HG02571 (cell line): ENCODE results near the gene ITGB7.

Source experiments
- ATAC-seq: cut with Tn5 transposase; IDR thresholded peaks from one replicate; pipeline ENCODE4 v1.9.1; 2021; ENCODE audit warnings: mild to moderate bottlenecking, moderate library complexity; ENCODE audit not compliant: unreplicated experiment

Gene ITGB7

DNA sequence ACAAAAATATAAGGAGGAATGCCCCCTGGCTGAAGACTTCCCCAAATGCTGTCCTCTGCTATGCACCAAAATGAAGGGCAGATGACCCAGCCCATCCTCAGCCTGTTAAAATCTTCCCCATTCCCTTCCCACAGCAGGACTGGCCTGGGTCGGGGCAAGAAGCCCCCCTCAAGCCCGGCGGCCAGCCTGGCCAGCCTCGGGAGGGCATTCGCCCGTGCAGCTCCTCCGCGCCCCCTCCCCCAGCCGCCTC is 24.5 kb upstream of the ITGB7 start:
- no peak for ATAC-seq

DNA sequence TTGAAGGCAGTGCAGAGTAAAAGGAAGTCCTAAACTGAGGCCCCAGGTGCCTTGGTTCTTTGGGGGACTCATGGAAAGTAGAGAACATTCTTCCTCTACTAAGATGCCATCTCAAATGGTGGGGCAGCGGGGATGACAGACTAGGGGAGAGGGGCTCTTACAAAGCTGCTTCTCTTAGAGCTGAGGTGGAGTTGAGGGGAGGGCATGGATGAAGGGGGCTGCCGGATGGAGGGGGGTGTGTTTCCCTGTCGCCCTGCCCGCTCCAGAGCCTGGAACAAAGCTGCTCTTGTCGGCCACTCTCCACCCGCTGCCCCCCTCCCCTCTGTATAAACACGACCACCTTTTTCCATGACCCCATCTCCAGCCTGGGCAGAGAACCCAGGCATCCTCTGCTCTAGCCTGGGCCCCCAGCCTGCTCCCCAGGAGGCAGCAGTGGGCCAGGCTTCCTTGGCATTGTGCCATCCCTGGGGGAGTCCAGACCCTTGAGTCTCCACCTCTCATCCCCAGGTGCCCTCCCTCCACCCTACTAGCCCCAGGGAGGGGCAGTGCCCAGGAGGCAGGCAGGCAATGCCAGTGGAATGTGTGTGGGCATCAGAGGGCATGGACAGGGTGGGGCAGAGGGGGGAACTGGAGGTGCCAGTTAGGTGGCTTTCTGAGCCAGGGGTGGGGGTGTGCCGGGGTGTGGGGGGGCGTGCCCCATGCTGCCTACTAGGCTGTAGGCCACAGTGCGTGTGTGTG is 23.2 kb upstream of the ITGB7 start:
- ATAC-seq = no peak

DNA sequence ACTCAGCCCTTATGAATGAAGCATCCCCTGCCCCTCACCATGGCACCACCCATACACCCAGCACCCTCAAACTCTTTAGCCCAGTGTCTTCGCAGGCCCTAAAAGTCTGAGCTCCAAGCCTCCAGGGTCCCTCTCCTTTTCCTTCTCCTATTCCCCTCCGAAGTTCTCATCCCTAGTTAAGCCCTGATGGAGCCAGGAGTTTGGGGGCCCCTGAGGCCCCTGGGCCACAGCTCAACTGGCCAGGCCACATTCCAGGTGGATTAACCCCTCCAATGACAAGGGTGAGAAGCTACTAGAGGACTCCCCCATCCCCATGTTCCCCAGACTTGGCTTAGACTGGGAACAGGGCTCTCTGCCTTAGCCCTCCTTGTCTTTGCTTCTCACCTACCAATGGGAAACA is 22.4 kb upstream of the ITGB7 start:
- ATAC-seq = no peak

DNA sequence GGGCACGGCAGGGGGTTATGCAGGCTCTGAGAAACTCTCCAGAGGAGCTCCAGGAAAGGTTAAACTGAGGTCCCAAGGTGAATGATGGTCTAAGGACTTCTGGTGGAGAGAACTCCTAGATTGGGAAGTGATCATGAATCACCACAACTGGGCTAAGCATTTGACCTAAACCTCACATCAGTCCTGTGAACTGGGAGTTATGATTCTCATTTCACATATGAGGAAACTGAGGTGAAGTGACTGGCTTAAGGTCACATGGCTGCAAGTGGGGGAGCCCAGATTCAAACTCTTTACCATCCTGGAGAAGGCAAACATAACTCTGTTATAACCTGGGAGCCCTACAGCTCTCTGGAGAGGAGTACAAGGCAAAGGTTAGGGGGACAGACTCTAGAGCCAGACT is 20.8 kb upstream of the ITGB7 start:
- ATAC-seq = no peak

DNA sequence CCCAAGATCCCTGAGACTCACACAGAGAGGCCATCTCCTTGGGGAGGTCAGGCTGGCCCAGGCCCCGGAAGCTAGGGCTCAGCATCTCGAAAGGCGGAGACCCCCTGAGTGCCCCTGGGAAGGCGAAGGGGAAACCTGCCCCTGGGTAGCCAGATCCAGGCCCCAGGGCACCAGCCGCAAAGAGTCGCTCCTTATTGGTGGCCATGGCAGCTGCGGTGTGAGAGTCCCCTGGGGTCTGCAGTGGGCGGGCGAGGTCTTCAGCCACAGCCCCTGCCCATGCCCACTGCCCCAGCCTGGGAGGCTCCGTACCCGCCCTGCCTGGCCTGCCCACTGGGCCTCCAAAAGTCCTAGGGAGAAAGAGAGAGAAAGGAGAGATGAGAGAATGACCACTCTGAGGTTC is 20.3 kb upstream of the ITGB7 start:
- no peak for ATAC-seq

DNA sequence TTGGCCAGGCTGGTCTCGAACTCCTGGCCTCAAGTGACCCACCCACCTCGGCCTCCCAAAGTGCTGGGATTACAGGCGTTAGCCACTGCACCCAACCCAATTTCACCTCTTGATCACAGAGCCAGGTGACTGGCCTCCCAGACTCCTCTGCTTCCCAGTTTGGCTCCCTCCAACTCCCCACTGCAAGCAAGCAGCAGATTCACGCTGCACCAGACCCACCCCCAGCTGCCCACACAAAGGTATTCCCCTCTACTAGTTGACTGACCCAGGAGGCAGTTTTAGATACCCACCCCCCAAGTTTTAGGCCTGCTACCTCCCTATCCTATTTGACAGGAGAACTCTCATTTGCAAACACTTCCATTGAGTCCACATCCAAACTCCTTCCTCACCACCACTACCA is 19.8 kb upstream of the ITGB7 start:
- ATAC-seq = no peak

DNA sequence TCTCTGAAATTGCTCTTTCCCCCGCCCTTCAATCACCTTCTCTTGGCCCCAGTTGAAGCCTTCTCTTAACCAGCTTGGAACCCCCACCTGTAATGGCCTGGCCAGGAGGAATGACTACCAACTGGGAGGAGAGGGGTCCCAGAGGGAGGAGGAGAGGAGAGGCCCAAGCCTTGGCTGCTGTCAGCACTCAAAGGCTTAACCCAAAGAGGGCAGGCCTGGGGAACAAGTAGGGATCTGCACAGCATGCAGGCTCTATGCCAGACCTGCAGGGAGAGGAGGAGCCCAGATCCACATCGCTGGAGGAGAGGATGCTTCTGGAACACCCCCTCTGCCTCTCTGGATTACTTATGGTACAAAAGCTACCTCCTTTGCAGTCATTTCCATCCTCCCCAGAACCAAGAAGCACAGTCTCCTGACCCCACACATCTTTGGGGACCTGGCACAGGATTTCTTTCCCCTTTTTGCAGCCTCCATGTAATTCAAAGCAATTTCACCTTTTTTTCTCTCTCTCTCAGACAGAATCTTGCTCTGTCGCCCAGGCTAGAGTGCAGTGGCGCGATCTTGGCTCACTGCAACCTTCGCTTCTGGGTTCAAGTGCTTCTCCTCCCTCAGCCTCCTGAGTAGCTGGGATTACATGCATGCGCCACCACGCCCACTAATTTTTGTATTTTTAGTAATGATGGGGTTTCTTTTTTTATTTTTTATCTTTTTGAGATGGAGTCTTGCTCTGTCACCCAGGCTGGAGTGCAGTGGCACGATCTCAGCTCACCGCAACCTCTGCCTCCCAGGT is 18.8 kb upstream of the ITGB7 start:
- ATAC-seq = no peak

DNA sequence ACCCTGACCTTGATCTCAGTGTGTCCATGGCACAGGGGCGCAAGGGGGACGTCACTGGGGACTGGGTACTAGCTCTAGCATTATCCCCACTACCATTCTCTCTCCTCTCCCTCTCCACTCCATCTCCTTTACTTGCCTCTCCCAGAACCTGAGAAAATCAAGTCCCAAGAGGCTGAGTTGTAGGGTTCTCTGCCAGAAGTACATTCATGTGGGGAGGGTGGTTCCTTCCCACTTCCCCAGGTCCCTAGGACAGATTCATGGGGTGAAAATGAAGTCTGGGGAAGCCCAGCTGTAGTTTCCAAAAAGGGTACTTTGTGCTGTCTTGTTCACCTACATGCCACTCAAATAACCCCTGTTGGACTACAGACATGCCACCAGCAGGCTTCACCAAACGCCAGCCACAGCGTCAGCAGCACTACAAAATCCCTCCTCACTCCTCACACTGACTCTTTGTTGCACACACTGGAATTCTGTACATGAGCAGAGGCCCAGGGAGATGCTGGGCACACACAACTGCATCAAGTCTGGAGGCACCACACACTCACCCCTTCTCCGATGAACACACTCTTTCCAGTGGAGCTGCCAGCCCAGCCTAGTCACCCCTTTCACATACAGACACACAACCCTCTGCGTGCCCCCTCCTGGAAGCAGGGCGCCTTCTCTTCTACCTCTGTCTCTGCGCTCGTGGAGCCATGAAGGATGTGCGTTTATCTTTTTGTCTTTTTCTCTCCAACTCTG is 18.0 kb upstream of the ITGB7 start:
- no peak for ATAC-seq

DNA sequence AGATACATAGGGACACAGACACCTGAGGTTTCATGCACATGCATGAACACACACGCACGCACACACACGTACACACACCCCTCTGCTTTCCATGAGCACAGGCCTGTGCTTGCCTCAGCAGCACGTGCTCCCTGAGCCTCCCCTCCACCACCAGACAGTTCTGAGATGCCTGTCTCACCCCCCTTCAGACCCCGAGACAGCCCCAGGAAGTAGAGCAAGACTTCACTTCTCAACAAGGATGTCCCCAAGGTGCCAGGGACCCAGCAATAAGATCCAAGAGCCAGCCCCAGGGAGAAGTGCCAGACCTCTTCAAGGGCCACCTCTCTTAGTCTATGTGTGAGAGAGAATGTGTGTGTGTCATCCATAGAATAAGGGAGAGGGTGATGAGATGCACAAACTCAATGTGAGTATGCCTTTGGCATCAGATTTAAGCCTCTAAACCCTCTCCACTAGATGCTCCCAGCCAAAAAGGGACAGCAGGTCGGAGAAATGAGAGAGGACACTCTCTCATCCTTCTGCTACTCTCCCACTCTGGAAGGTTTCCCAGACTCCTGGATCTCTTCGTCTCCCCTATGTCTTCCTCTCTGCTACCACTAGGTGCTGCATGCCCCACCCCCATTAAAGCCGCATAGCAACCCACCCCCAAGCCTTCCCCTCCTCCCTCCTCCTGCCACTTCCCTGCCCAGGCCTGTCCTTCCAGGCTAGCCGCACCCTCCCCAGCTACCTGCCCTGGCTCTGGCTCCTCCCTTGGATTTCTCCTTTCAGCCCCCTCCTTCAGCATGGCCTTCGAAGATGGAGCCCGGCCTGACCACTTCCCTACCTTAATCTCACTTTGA is 17.2 kb upstream of the ITGB7 start:
- ATAC-seq = no peak

DNA sequence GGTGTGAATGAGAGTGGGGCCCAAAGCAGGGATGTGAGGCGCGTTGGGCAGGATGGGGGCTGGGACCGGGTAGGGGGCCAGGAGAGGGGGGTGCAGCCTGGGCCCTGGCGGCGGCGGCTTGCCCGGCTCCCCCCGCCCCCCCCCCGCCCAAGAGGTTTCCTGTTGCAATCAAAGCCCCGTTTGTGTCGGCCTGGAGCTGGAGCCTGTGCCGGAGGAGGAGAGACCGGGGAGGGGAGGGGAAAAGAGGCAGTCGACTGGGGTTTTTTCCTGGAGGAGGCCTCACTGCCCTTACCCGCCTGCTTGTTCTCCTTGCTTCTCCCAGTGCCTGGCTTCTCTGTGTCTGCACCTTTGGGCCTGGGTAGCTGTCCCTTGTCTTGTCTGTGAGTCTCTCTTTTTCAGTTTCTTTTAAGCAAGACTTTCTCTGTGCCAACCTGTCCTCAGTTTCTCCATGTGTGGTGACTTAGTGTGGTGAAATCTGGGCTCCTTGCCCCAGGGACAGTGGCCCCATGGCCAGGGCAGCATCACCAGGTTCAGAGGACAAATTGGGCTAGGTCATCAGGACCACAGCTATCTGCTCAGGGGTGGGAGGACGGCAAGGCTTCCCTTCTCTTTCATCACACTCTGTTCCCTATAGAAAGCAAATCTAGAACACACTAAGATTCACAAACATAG is 16.5 kb upstream of the ITGB7 start:
- ATAC-seq = no peak

DNA sequence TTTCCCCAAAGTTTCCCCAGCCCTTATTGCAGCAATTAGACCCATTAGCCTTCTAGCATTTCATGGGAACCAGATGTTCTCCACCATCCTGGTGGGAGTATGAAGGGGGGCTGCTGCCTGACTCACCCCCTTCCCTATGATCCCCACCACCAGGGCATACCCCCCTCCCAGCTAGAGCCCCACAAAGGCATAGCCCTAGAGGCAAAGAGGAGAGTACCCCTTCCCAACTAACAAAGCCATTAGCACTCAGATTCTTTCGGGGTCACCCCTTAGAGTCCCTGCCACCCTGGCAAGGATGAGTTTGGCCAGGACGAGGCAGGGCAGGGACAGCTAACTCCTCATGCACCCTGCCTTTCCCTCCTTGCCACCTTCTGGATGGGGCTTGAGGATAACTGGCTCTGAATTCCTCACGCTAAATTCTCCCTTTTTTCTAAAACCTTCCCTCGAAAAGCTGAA is 15.8 kb upstream of the ITGB7 start:
- ATAC-seq = no peak

DNA sequence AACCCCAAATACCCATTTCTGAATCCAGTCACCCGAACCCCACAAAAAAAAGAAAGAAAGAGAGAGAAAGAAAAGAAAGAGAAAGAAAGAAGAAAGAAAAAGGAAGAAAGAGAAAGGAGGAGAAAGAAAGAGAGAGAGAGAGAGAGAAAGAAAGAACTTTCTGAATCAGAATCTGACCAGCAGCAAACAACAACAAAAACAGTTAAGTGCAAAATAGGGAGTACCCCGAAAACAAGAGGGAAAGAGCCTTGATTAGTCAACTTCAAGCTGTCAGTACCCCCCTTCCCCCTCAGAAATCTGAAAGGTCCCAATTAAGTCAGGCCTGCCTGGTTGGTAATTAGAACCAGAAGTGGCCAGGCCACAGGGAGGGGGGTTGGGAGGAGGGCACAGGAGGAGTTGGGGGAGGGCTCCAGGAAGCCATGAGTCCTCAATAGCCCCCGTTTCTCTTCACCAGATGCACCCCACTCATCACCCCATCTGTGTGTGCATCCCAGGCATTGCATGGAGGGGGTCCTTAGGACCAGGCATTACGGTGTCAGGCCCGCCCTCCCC is 15.2 kb upstream of the ITGB7 start:
- no peak for ATAC-seq

DNA sequence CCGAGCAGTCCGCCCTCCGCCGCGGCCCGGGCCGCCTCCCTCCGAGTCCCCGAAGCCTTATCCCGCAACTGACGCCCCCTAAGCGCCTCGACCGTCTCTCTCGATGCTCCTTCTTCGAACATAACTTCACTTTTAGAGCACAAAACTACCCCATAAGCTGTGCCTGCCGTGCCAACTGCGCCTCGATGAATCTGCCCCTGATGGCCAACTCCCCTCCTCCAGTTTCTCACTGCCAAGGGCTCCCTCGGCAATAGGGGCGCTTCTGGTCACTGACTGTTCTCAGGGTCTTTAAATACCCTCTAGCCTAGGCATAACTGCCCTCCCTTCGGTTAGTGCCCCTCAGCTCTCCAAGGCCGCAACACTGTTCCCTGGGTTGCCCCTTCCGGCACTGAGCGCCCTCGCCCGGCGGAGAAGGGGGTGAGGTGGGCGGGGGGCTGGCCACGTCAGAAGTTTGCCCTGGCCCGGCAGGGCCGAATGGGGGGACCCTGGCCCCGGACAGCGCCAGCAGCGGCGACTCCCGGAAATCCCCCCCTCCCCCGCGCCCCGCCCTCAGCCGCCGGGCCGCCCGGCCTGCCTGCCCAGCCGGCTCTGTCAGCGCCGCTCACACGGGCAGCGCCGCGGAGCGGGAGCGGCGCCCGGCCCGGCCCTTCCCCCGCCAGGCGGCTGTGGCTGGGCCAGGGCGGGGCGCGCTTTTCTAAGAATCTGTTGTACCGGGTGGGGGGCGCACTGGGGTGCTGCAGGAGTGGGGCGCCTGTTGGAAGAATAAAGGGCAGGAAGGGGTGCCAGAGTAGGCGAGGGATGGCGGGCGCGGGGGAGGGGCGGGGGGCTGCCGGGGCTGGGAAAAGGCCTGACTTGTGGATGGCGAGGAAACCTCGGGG is 14.4 kb upstream of the ITGB7 start:
- ATAC-seq = no peak

DNA sequence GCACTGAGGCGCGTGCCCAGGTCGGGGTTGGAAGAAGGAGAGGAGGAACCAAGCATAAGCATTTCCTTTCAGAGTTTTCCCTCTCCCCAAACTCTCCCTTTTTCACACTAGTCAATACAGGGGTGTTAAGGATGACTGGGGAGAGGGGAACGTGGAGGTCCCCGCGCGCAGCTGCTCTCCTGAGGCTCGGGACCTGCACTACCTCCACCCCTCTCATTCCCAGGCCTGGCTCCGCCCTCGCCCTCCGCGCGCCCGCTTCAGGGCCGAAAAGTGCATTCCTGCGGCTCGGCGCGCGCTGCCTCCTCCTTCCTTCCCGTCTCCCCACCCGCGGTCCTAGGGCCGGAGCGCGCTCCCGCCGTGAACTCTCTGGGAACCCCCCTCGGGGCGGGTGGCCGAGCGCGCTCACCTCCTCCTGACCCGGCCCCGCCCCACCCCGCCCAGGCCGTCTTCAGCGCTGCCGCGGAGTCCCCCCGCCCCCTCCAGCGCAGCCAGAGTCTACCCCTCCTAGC is 13.7 kb upstream of the ITGB7 start:
- ATAC-seq = peak; percentile 41

DNA sequence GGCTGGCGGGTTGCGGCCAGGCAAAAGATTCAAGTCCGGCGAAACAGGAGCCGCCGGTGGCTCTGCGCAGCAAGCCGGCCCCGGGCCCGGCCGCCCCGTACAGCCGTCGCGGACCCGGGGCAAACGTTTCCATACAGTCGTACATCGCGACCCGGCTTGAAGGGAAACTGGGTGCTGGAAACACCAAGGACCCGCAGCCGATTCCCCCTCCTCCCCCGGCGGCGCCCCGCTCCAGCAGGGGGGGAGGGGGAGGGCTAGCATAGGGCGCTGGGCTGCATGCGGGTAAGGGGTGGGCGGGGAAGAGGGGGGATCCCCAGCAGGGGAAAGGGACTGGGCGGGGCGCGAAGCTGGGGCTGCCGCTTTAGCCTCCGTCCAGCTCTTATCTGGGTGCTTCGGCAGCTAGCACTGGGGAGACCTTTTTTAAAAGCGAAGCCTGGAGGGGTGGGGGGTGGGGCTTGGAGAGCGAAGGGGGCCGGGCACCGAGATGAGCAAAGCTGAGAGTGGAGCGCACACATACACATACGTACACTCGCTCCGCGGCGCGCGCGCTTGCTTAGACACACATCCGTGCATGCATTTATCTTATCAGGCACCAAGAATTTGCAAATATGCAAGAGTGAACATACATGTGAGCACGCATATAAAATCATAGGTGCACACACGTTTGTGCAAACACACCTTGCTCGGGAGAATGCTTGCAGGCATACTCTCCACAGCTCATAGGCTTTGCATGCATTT is 13.1 kb upstream of the ITGB7 start:
- peak; percentile 36 for ATAC-seq

DNA sequence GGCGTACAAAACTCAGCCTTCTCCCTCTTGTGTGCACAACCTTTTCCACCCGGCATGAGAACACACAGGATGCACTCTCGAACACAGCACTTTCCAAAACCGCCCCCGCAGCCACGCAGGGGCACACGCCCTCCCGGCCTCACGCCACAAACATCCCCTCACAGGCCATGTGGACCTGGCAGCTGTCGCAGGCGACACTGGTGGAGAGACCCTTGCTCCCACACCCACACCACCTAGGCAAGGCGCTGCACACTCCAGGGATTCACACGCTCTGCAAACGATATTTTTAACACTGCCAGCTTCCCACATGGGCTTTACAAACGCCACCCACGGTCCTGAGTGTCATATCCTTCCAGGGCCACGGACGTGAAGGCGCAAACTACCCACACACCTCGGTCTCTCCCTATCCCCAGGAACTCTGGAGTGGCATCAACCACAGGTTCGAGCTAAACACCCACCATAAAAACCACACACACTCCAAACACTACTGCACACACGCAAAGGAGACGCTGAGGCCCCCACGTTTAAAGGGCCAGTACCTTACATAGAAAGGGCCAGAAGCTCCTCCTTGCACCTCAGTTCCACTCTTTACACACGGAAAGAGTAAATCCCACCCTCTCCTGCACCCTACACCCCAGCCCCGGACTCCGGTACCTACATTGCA is 12.4 kb upstream of the ITGB7 start:
- ATAC-seq = peak; percentile 10

DNA sequence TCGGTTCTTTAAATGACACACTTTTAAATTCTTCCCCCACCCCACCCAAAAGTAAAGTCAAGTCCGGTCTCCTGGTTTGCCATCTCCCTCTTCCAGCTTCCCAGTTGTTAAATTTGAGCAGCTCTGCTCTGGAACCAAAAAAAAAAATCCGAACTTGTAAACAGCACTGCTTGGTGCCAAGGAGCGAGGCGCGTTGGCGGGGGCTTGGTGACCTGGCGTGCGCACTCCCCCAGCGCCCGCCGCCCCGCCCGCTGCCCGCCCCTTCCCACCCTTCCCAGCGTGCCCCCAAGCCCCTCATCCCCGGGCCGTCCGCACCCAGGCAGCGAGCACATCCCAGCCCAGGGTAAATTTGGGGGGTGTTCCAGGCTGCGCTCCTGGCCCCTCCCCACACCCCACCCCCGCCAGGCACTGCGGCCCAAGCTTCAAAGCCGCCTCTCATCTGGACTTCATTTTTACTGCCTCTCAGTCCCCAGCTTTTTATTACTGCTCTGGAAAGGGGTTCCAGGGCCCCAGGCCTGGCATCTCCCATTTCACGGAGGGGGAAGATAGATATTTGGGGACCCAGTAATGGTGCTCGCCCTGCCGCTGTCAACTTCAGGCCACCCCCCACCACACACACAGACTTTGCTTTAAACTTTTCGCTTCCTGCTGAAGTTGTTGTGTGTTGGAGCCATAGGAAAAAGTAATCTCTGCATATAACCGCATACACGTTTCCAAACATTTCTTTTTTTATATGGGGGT is 11.7 kb upstream of the ITGB7 start:
- ATAC-seq = no peak
